ENCODE data around the gene TSG101. TPM values are rescaled to one million over a fixed set of nuclear protein-coding genes. Genes with fewer than 3 reads are reported as not detected.

Gene TSG101
- 58.9 and 69.4 TPM in 2 replicates for total RNA-seq

GRCh38 chr11:18526521-18527296, at the start of gene TSG101:
Gene TSG101 (minus strand): TSS chr11:18526942. CDS start chr11:18526816, 126 bp downstream.

GRCh38 chr11:18455686-18456372, 70.9 kb downstream of the TSG101 start, which contains the start of gene LDHAL6A:
Gene LDHAL6A (plus strand): TSS chr11:18455856. CDS start chr11:18456681, 825 bp downstream.

Other genes with a start within 250 kb of the TSG101 start
- gene HPS5, start 204.8 kb downstream of the TSG101 start, total RNA-seq, result 39.0 and 39.7 TPM in 2 replicates
- 91.8 and 95.4 TPM in 2 replicates for gene GTF2H1, start 204.4 kb downstream of the TSG101 start, total RNA-seq
- gene LDHA, start 132.4 kb downstream of the TSG101 start, total RNA-seq, result 484 and 1,145 TPM in 2 replicates
- 0.50 TPM in 1 of 2 replicates, not detected in the other for gene LDHC, start 114.6 kb downstream of the TSG101 start, total RNA-seq
- not detected in 2 replicates for gene LDHAL6A, start 71.1 kb downstream of the TSG101 start, total RNA-seq
- gene UEVLD, start 61.8 kb upstream of the TSG101 start, total RNA-seq, result 28.9 and 34.0 TPM in 2 replicates
- gene MISFA, start 72.8 kb upstream of the TSG101 start, total RNA-seq, result 0.50 and 0.58 TPM in 2 replicates
- gene SPTY2D1, start 107.4 kb upstream of the TSG101 start, total RNA-seq, result 19.5 and 26.8 TPM in 2 replicates
- under 0.01 and 0.83 TPM in 2 replicates for gene TMEM86A, start 171.8 kb upstream of the TSG101 start, total RNA-seq
- not detected in 2 replicates for gene IGSF22, start 199.2 kb upstream of the TSG101 start, total RNA-seq

Data from smooth muscle cell of trachea (primary cell).